ENCODE results near the gene EBF3.

Gene EBF3

GRCh38 chr10:129958629-129959543 is 5.2 kb downstream of the EBF3 start:
- Mint-ChIP-seq H3K36me3 (ENCODE audit: low read depth) (peaks cover 34% of the 10 kb centered on the region), H3K9me3 (peaks cover 4% of the 10 kb centered on the region), H3K27me3 (ENCODE audit: low read depth) (peaks cover 83% of the 10 kb centered on the region), H3K4me1 (peaks cover 71% of the 10 kb centered on the region), H3K4me3 (peak overlapping the region; percentile 71 to 91 (median 83)), H3K27ac (peak overlapping the region; percentile 40 to 94 (median 89))
- TF ChIP-seq CTCF (IDR thresholded peaks at IDR 0.05; ENCODE audit: unreplicated experiment in 3 of 3), result no peak

- peak; percentile 31 to 47 (median 37) for TF ChIP-seq CTCF (IDR thresholded peaks at IDR 0.05; ENCODE audit: unreplicated experiment in 3 of 3)
- H3K27me3 Mint-ChIP-seq (ENCODE audit: low read depth), result peaks cover 81% of the 10 kb centered on the region
- H3K4me3 Mint-ChIP-seq, result peak overlapping the region; percentile 71 to 91 (median 83)
- peaks cover 4% of the 10 kb centered on the region for H3K9me3 Mint-ChIP-seq
- peaks cover 78% of the 10 kb centered on the region for H3K4me1 Mint-ChIP-seq
- H3K27ac Mint-ChIP-seq, result peak overlapping the region; percentile 40 to 94 (median 89)
- peaks cover 34% of the 10 kb centered on the region for H3K36me3 Mint-ChIP-seq (ENCODE audit: low read depth)
Measured at GRCh38 chr10:129958148-129958628, 5.9 kb downstream of the EBF3 start.

- Mint-ChIP-seq H3K36me3 (ENCODE audit: low read depth) (peaks cover 29% of the 10 kb centered on the region), H3K9me3 (peaks cover 4% of the 10 kb centered on the region), H3K4me1 (peaks cover 81% of the 10 kb centered on the region), H3K27ac (peak overlapping the region in 2 of 3 experiments; percentile 56 to 89), H3K27me3 (ENCODE audit: low read depth) (peaks cover 73% of the 10 kb centered on the region), H3K4me3 (peak overlapping the region; percentile 16 to 79 (median 59))
- TF ChIP-seq CTCF (IDR thresholded peaks at IDR 0.05; ENCODE audit: unreplicated experiment in 3 of 3), result no peak
Measured at GRCh38 chr10:129956876-129957673, 7.0 kb downstream of the EBF3 start.

GRCh38 chr10:129956286-129956670 is 7.8 kb downstream of the EBF3 start:
- Mint-ChIP-seq H3K9me3 (peaks cover 4% of the 10 kb centered on the region), H3K27ac (peak overlapping the region; percentile 41 to 89 (median 56)), H3K27me3 (ENCODE audit: low read depth) (peaks cover 68% of the 10 kb centered on the region), H3K4me1 (peaks cover 81% of the 10 kb centered on the region), H3K36me3 (ENCODE audit: low read depth) (peaks cover 21% of the 10 kb centered on the region), H3K4me3 (peak overlapping the region; percentile 56 to 79 (median 59))
- no peak for TF ChIP-seq CTCF (IDR thresholded peaks at IDR 0.05; ENCODE audit: unreplicated experiment in 3 of 3)

- TF ChIP-seq CTCF (IDR thresholded peaks at IDR 0.05; ENCODE audit: unreplicated experiment in 3 of 3), result no peak
- Mint-ChIP-seq H3K27ac (peak overlapping the region; percentile 41 to 89 (median 56)), H3K9me3 (peaks cover 4% of the 10 kb centered on the region), H3K27me3 (ENCODE audit: low read depth) (peaks cover 68% of the 10 kb centered on the region), H3K4me1 (peaks cover 81% of the 10 kb centered on the region), H3K36me3 (ENCODE audit: low read depth) (peaks cover 15% of the 10 kb centered on the region), H3K4me3 (peak overlapping the region; percentile 56 to 79 (median 59))
Measured at GRCh38 chr10:129955601-129956285, 8.3 kb downstream of the EBF3 start.

All from nephron (organoid).